Umbilical cord (tissue), 2 donors: ENCODE data around the gene RTF2. TPM values are rescaled to one million over a fixed set of nuclear protein-coding genes. Genes with fewer than 3 reads are reported as not detected.
"Not testable (repeated sequence)": the region's sequence is repeated elsewhere in the genome, so short reads cannot be mapped to it uniquely, and the experiment has no call there.

Experiments
- DNase-seq: peaks from one replicate; pipeline ENCODE4 v3.0.0-alpha.2; 2015; ENCODE audit warnings: low spot score
- total RNA-seq: library from RNA; depleted of rRNA; stranded (reverse); fragments of >200 nt; gene quantifications from one replicate; pipeline ENCODE4 v1.2.3, GENCODE V29; 2014; ENCODE audit warnings: low replicate concordance; ENCODE audit not compliant: insufficient read depth

RTF2 gene
- total RNA-seq, 1 donor from 2014 or later: 67.7 TPM

DNA sequence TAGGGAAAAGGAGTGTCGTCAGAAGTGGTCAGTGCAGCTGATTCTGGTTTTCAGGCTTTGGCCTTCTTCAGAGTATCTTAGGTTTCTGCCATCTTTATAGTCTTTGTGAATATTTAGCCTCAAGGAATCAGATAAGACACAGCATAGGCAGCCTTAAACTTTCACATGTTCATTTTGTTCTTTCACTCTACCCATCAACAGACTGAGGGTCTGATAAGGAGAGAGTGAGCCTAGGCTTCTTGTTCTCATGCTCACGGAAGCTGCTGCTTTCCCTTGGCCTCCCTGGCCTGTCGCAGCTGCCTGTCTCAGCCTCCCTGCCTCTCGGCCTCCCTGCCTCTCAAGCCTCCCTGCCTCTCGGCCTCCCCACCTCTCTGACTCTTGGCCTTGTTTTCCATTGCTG, 20.1 kb downstream of the RTF2 start:
- no peak for DNase-seq

- no peak for DNase-seq
Measured at GRCh38 chr20:56501116-56501515, 32.7 kb downstream of the RTF2 start.

DNA sequence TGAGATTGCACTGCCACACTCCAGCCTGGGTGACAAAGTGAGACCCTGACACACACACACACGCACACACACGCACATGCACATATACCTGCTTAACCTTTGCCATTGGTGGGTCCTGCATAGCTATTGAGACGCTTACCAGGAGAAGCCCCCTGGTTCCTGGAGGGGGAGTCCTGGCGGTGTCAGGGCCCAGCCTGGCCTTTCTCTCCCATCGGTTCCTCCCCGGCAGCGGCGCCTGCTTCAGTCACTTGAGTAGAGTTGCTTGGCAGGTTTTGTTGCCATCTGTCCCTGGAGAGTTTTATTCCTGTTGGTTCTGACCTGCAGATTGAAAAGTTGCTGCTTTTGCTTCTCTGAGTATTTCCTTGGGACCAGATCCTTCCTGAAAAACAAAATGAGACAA, 35.5 kb downstream of the RTF2 start:
- DNase-seq: peak; percentile 15

- DNase-seq: no peak
Measured at GRCh38 chr20:56504373-56505005, 36.1 kb downstream of the RTF2 start.

DNA sequence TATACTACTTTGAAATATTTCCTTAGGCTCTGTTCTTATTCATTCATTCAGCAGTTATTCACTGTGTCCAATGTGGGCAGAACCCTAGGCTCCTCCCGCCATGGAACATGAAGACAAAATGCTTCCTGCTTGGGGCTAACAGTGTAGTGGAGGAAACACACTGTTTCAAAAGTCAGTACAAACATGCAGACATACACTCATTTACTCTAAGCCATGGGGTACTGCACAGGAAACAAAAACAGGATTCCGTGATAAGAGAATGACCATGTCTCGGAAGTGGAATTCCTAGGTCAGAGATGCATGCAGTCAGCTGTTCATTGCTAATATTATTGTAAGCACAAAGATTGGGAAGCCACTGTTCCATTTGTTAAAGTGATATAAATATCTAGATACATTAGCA, 37.7 kb downstream of the RTF2 start:
- no peak for DNase-seq

DNA sequence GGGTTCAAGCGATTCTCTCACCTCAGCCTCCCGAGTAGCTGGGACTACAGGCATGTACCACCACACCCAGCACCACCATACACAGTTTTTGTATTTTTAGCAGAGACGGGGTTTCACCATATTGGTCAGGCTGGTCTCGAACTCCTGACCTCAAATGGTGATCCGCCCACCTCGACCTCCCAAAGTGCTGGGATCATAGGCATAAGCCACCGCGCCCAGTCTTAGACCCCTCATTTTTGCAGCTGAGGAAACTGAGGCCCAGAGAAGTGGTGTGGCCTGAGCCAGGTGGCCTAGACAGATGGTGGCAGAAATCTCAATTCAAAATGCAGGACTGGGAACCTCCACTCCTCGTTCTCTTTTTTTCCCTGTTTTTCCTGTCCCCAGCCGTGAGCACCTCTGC, 43.5 kb downstream of the RTF2 start:
- DNase-seq: no peak

- DNase-seq: peak; percentile 75
Measured at GRCh38 chr20:56513161-56514150, 45.0 kb downstream of the RTF2 start.

DNA sequence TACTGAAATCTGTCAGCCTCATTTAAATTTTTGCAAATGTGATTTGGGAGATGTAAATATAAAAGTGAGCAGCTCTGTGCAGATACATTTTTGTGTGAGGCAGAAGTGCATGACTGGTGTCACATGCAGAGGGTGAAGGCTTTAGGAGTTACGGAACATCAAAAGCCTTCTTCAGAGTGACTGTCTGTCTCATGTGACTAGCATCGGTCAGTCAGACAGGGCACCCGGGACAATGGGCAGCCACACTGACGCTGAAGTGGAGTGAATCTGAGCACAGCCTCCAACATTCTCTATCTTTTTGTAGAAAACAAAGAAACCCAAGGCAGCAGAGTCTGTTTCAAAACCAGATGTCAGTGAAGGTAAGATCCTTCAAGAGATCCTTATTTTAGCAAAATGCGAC, 48.2 kb downstream of the RTF2 start:
- no peak for DNase-seq

GRCh38 chr20:56517211-56517610, 48.8 kb downstream of the RTF2 start:
- no peak for DNase-seq

- no peak for DNase-seq
Measured at GRCh38 chr20:56517641-56518040, 49.2 kb downstream of the RTF2 start.

GRCh38 chr20:56518126-56518525, 49.7 kb downstream of the RTF2 start:
- DNase-seq: no peak

DNA sequence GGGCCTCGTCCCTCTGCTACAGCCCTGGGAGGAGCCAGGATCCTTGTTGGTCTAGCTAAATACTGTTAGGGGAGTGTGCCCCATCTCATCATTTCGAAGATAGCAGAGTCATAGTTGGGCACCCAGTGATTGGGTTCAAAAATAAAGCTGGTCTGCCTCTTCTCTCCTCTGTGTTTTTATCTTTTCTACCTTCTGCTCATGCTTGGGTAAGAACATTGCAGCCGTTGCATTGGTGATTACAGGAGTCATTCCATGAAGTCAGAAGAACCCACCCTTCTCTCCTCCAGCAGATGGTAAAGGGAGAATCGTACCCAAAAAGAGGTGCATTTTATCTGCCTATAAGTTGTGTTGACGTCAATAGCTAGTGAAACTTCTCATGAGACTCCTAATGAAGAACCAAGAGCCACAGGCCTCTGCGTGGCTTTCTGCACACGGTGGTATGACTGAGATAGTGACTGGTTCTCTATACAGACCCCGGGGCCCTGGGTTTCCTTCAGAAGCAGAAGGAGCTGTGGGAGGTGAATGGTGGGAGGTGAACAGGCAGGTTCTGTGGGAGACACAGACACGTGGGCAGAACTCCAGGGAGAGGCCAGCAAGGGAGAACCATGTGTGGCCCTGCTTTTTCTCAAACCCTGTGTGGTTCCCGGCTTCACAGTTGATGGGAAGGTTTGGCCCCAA, 50.4 kb downstream of the RTF2 start:
- DNase-seq: no peak

DNA sequence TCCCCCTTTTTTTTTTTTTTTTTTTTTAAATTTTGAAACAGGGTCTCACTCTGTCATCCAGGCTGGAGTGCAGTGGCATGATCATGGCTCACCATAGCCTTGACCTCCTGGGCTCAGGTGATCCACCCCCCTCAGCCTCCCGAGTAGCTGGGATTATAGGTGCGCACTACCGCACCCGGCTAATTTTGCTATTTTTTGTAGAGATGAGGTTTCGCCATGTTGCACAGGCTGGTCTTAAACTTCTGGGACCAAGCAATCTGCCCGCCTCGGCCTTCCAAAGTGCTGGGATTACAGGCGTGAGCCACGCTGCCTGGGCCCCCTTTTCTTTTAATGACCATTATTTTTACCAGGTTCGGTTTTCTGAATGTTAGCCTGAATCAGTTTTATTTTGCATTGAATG, 51.1 kb downstream of the RTF2 start:
- no peak for DNase-seq

- DNase-seq: no peak
Measured at GRCh38 chr20:56520180-56520579, 51.8 kb downstream of the RTF2 start.

GRCh38 chr20:56520746-56521354, 52.4 kb downstream of the RTF2 start:
- not testable (repeated sequence) for DNase-seq

DNA sequence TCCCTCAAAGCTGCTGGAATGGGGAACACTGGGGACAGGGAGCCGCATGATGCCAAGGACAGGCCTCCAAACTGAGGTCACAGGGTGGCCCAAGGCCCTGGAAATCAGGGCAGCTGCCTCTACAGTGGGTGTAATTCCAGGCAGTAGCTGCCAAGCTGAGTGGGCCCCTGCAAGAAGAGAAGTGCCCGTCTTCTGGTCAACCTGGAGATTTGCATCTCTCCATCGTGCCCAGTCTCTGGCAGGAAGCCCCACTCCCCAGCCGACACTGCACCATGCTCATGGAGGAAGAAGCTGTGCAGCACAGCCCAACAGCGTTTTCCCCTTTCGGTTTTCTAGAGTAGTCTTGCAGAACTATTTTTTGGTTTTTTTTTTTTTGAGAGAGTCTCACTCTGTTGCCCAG, 53.9 kb downstream of the RTF2 start:
- no peak for DNase-seq

- DNase-seq: not testable (repeated sequence)
Measured at GRCh38 chr20:56524444-56524843, 56.0 kb downstream of the RTF2 start, which contains the start of gene FAM209A. Gene FAM209A, plus strand, starts transcription at chr20:56524744. Its CDS starts 65 bp downstream, at chr20:56524809.

GRCh38 chr20:56527521-56527920, 59.1 kb downstream of the RTF2 start:
- no peak for DNase-seq

DNA sequence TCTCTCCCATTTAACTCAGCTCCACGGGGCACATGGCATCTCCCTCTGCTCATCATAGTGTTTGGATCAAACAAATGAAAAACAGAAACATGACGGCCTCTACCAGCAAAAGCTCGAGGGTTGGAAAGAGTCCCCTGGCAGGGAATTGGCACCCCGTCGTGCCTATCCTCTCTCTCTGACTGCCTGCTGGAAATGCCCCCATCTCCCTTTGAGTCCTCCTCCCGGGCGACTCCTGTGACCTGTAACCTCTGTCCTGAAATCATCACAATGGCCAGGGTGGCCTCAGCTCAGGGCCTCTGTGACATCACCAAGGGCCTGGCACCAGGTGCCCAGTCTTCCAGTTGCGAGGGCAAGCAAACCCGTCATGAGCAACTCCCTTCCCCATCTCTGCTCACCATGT, 64.5 kb downstream of the RTF2 start, which contains the start of gene FAM209B:
TSS of gene FAM209B (plus strand) at position 301 of the 400 bp plus-strand sequence. CDS start at position 397, 96 bp downstream.
- not testable (repeated sequence) for DNase-seq

DNA sequence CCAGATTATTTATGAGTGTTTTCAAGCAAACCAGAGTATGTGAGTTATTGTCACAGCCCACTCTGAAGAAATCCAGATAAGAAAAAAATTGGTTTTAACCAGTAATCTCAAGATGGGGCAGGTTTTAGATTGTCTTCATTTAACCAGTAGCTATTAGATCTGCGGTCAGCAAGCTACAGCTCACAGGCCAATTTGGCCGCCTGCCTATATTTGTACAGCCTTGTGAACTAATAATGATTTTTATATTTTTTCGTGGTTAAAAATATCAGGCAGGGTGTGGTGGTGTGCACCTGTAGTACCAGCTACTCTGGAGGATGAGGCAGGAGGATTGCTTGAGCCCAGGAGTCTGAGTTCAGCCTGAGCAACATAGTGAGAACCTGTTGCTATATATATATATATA, 69.6 kb downstream of the RTF2 start:
- no peak for DNase-seq

GRCh38 chr20:56540415-56540814, 72.0 kb downstream of the RTF2 start:
- DNase-seq: peak; percentile 21
